Neural progenitor cell (in vitro differentiated cells): ENCODE measurements around the gene MPC1L. TPM values are rescaled to one million over a fixed set of nuclear protein-coding genes. Genes with fewer than 3 reads are reported as not detected.

Experiments
- DNase-seq: peaks from one replicate; pipeline ENCODE4 v3.0.0-alpha.2; 2016; ENCODE audit warnings: low spot score
- H2AFZ ChIP-seq: fragments of 200-600 bp; sonication (generic); replicated peaks from 2 replicates; pipeline ENCODE4 v1.6.1; 2016; ENCODE audit warnings: antibody characterized with exemption
- H3F3A ChIP-seq: fragments of 200-600 bp; sonication (generic); 2 replicates; pipeline ENCODE4 v1.6.1; 2016; ENCODE audit warnings: antibody characterized with exemption, low read depth
- H3K27ac ChIP-seq: fragments of 200-600 bp; sonication (generic); 2 replicates; pipeline ENCODE4 v1.5.1; 2016; ENCODE audit warnings: mild to moderate bottlenecking
- H3K27me3 ChIP-seq: fragments of 200-600 bp; sonication (generic); 2 replicates; pipeline ENCODE4 v1.6.1; 2016; ENCODE audit warnings: mild to moderate bottlenecking, moderate library complexity
- H3K36me3 ChIP-seq: fragments of 200-600 bp; sonication (generic); 2 replicates; pipeline ENCODE4 v1.5.1; 2016
- H3K4me1 ChIP-seq: fragments of 200-600 bp; sonication (generic); 2 replicates; pipeline ENCODE4 v1.6.1; 2016; ENCODE audit warnings: mixed run types
- H3K4me2 ChIP-seq: fragments of 200-600 bp; sonication (generic); 2 replicates; pipeline ENCODE4 v1.6.1; 2016
- H3K4me3 ChIP-seq: fragments of 200-600 bp; sonication (generic); 2 replicates; pipeline ENCODE4 v1.5.1; 2016
- H3K79me2 ChIP-seq: fragments of 200-600 bp; sonication (generic); 2 replicates; pipeline ENCODE4 v1.6.1; 2016; ENCODE audit warnings: low read depth
- H3K9ac ChIP-seq: fragments of 200-600 bp; sonication (generic); 2 replicates; pipeline ENCODE4 v1.6.1; 2016
- H3K9me3 ChIP-seq: fragments of 200-600 bp; sonication (generic); 2 replicates; pipeline ENCODE4 v1.5.1; 2016; ENCODE audit warnings: low read depth
- H4K20me1 ChIP-seq: fragments of 200-600 bp; sonication (generic); 2 replicates; pipeline ENCODE4 v1.6.1; 2016; ENCODE audit warnings: low read depth
- H3K27ac Mint-ChIP-seq: 3 replicates; pipeline ENCODE4 v1.8.0; 2021; ENCODE audit warnings: mixed read lengths
- H3K27me3 Mint-ChIP-seq: 2 replicates; pipeline ENCODE4 v1.8.0; 2022; ENCODE audit warnings: low read depth, mild to moderate bottlenecking, inconsistent platforms, moderate library complexity, mixed read lengths; ENCODE audit not compliant: insufficient read depth
- H3K36me3 Mint-ChIP-seq: 3 replicates; pipeline ENCODE4 v1.8.0; 2021; ENCODE audit warnings: mixed read lengths
- H3K4me1 Mint-ChIP-seq: 3 replicates; pipeline ENCODE4 v1.8.0; 2021; ENCODE audit warnings: mixed read lengths
- H3K4me3 Mint-ChIP-seq: 3 replicates; pipeline ENCODE4 v1.8.0; 2021; ENCODE audit warnings: mild to moderate bottlenecking, moderate library complexity, mixed read lengths
- H3K9me3 Mint-ChIP-seq: 3 replicates; pipeline ENCODE4 v1.8.0; 2020; ENCODE audit warnings: mixed read lengths
- EZH2 ChIP-seq: fragments of 200-600 bp; sonication (generic); IDR thresholded peaks from 2 replicates; pipeline ENCODE4 v1.6.1; 2017; ENCODE audit warnings: antibody characterized with exemption, mild to moderate bottlenecking, moderate library complexity
- EZH2phosphoT487 ChIP-seq: fragments of 200-600 bp; sonication (generic); IDR thresholded peaks from 2 replicates; pipeline ENCODE4 v1.6.1; 2017; ENCODE audit warnings: antibody characterized with exemption
- total RNA-seq: library from RNA; depleted of rRNA; stranded (reverse); fragments of >200 nt; gene quantifications from 2 replicates; pipeline ENCODE4 v1.2.3, GENCODE V29; 2015; ENCODE audit warnings: low replicate concordance
- TF ChIP-seq, protein P1 (sequence below): fragments of 200-600 bp; sonication (generic); IDR thresholded peaks from 2 replicates; pipeline ENCODE4 v1.5.1; 2017; ENCODE audit warnings: antibody characterized with exemption, mild to moderate bottlenecking

MPC1L gene
- total RNA-seq, 1 donor from 2014 or later, result not detected

DNA sequence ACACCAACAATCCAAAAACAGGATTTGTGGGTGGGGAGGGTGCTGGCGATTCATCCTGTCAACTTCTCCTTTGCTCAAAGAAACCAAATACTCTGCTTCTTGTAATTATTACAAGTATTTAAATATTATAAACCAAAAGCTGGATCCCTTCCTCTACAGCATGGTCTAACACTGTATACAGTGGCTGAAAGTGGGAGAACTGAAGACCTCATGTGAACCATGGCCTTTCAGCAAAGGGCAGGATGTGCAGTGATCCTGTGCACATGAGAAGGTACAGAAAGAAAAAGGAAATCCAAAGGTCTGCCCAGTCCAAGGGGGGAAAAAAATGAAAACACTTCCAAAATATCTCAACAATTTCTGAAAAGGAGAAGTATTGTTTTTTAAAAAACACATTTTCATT lies 29.4 kb downstream of the MPC1L start:
- Histone ChIP-seq H3K4me1 (peaks cover 3% of the 10 kb centered on the region), H4K20me1 (no peaks in the 10 kb centered on the region), H2AFZ (no peak overlapping the region), H3K27ac (no peak overlapping the region), H3K9me3 (no peaks in the 10 kb centered on the region), H3K4me2 (no peak overlapping the region), H3K27me3 (no peaks in the 10 kb centered on the region), H3F3A (peaks cover 22% of the 10 kb centered on the region), H3K4me3 (no peak overlapping the region), H3K9ac (no peak overlapping the region), H3K36me3 (no peaks in the 10 kb centered on the region), H3K79me2 (no peaks in the 10 kb centered on the region)
- no peak overlapping the region for H3K27ac Mint-ChIP-seq
- no peaks in the 10 kb centered on the region for H3K9me3 Mint-ChIP-seq
- peaks cover 2% of the 10 kb centered on the region for H3K27me3 Mint-ChIP-seq
- TF ChIP-seq, protein P1, sequence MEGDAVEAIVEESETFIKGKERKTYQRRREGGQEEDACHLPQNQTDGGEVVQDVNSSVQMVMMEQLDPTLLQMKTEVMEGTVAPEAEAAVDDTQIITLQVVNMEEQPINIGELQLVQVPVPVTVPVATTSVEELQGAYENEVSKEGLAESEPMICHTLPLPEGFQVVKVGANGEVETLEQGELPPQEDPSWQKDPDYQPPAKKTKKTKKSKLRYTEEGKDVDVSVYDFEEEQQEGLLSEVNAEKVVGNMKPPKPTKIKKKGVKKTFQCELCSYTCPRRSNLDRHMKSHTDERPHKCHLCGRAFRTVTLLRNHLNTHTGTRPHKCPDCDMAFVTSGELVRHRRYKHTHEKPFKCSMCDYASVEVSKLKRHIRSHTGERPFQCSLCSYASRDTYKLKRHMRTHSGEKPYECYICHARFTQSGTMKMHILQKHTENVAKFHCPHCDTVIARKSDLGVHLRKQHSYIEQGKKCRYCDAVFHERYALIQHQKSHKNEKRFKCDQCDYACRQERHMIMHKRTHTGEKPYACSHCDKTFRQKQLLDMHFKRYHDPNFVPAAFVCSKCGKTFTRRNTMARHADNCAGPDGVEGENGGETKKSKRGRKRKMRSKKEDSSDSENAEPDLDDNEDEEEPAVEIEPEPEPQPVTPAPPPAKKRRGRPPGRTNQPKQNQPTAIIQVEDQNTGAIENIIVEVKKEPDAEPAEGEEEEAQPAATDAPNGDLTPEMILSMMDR, result no peak
- TF ChIP-seq EZH2phosphoT487 (no peak), EZH2 (no peak)
- no peaks in the 10 kb centered on the region for H3K4me1 Mint-ChIP-seq
- DNase-seq, result no peak
- no peak overlapping the region for H3K4me3 Mint-ChIP-seq
- H3K36me3 Mint-ChIP-seq, result peaks cover 2% of the 10 kb centered on the region

DNA sequence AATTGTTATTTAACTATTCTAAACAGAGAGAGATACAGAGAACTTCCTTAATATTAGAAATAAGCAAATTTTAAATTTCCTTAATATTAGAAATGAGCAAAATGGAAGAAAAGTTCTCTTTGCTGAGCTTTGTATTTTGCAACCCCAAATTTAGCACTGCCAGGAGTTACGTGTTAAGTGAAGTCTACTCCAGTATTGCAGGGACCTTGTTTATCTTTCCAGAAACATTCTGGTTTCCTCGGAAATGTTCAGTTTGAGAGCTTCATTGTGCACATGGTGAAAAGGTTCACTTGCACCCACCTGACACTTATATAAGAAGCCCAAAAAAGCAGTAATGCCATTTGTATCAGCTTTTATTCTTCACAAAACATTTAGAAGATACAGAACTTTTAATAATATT lies 30.3 kb downstream of the MPC1L start:
- Histone ChIP-seq H3K4me3 (no peak overlapping the region), H2AFZ (no peak overlapping the region), H3K27ac (no peak overlapping the region), H3K9me3 (no peaks in the 10 kb centered on the region), H4K20me1 (no peaks in the 10 kb centered on the region), H3K79me2 (no peaks in the 10 kb centered on the region), H3K36me3 (no peaks in the 10 kb centered on the region), H3K27me3 (no peaks in the 10 kb centered on the region), H3K4me1 (no peaks in the 10 kb centered on the region), H3K9ac (no peak overlapping the region), H3K4me2 (no peak overlapping the region), H3F3A (peaks cover 14% of the 10 kb centered on the region)
- DNase-seq, result no peak
- no peak overlapping the region for H3K27ac Mint-ChIP-seq
- TF ChIP-seq EZH2 (no peak), EZH2phosphoT487 (no peak)
- TF ChIP-seq, protein P1, result no peak
- peaks cover 2% of the 10 kb centered on the region for H3K36me3 Mint-ChIP-seq
- no peak overlapping the region for H3K4me3 Mint-ChIP-seq
- H3K27me3 Mint-ChIP-seq, result peaks cover 2% of the 10 kb centered on the region
- H3K4me1 Mint-ChIP-seq, result no peaks in the 10 kb centered on the region
- no peaks in the 10 kb centered on the region for H3K9me3 Mint-ChIP-seq

DNA sequence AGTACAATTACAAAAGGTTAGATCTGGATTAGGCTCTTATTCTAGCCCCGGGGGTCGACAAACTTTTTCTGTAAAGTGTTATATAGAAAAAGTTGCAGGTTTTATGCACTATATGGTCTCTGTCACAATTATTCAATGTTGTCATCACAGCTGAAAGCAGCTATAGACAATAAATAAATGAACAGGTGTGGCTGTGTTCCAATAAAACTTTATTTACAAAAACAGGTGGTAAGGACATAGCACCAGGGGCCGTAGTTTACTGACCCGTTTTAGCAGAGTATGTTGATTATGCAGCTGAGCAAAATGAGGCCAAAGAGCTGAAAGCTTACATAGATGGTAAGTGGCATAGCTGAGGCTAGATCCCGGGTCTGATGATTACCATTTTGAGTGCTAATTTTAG lies 37.2 kb downstream of the MPC1L start:
- Mint-ChIP-seq H3K36me3 (peaks cover 5% of the 10 kb centered on the region), H3K4me3 (no peak overlapping the region), H3K27ac (no peak overlapping the region), H3K9me3 (no peaks in the 10 kb centered on the region), H3K4me1 (no peaks in the 10 kb centered on the region), H3K27me3 (peaks cover 2% of the 10 kb centered on the region)
- TF ChIP-seq, protein P1, result no peak
- TF ChIP-seq EZH2phosphoT487 (no peak), EZH2 (no peak)
- H3K36me3 ChIP-seq, result no peaks in the 10 kb centered on the region
- no peaks in the 10 kb centered on the region for H3K27me3 ChIP-seq
- H3F3A ChIP-seq, result no peaks in the 10 kb centered on the region
- no peak overlapping the region for H3K9ac ChIP-seq
- H2AFZ ChIP-seq, result no peak overlapping the region
- H4K20me1 ChIP-seq, result no peaks in the 10 kb centered on the region
- H3K4me3 ChIP-seq, result no peak overlapping the region
- no peak overlapping the region for H3K4me2 ChIP-seq
- no peaks in the 10 kb centered on the region for H3K9me3 ChIP-seq
- no peaks in the 10 kb centered on the region for H3K79me2 ChIP-seq
- DNase-seq, result no peak
- no peak overlapping the region for H3K27ac ChIP-seq
- no peaks in the 10 kb centered on the region for H3K4me1 ChIP-seq
